Thoracic aorta (tissue), 2 donors: Measurements from ENCODE around the gene PRLH. TPM values are rescaled to one million over a fixed set of nuclear protein-coding genes. Genes with fewer than 3 reads are reported as not detected.

Experiments used
- ATAC-seq: fragments of 150-250 bp; one replicate; pipeline ENCODE4 v1.8.0; 2017; ENCODE audit warnings: low read depth; ENCODE audit not compliant: insufficient number of reproducible peaks, low FRiP score
- DNase-seq: peaks from one replicate; pipeline ENCODE4 v3.0.0-alpha.2; 2020; ENCODE audit warnings: low spot score
- H3K27ac ChIP-seq, 2 donors: fragments of 200-600 bp; sonication (generic); 1 replicate in 1 of 2; 2 replicates in 1 of 2; pipeline ENCODE4 v1.5.1; 2016; ENCODE audit warnings: mild to moderate bottlenecking in 2 of 2, moderate library complexity in 2 of 2
- H3K27me3 ChIP-seq: fragments of 200-600 bp; sonication (generic); replicated peaks from 2 replicates; pipeline ENCODE4 v1.6.0; 2016; ENCODE audit warnings: mild to moderate bottlenecking; ENCODE audit not compliant: insufficient read depth
- H3K36me3 ChIP-seq: fragments of 200-600 bp; sonication (generic); one replicate; pipeline ENCODE4 v1.5.1; 2016
- H3K4me1 ChIP-seq, 2 donors: fragments of 200-600 bp; sonication (generic); 1 replicate in 1 of 2; 2 replicates in 1 of 2; pipeline versions ENCODE4 v1.5.1 to v1.6.0; 2016; ENCODE audit warnings: low read depth in 2 of 2, mild to moderate bottlenecking in 1 of 2; ENCODE audit not compliant: control insufficient read depth in 1 of 2
- H3K4me3 ChIP-seq: fragments of 200-600 bp; sonication (generic); 2 replicates; pipeline ENCODE4 v1.5.1; 2016; ENCODE audit warnings: mild to moderate bottlenecking
- H3K9me3 ChIP-seq: fragments of 200-600 bp; sonication (generic); 2 replicates; pipeline ENCODE4 v1.5.1; 2016
- total RNA-seq, 2 donors: library from RNA; depleted of rRNA; stranded (reverse); fragments of >200 nt; gene quantifications; one replicate each; pipeline versions ENCODE4 v1.1.0 to v1.2.3, GENCODE V29; 2016
- TF ChIP-seq, protein P1 (sequence below): fragments of 200-600 bp; sonication (generic); IDR thresholded peaks from one replicate; pipeline ENCODE4 v1.5.1; 2019; ENCODE audit warnings: antibody characterized with exemption

PRLH gene
- total RNA-seq, 2 donors from 2014 or later = not detected

DNA sequence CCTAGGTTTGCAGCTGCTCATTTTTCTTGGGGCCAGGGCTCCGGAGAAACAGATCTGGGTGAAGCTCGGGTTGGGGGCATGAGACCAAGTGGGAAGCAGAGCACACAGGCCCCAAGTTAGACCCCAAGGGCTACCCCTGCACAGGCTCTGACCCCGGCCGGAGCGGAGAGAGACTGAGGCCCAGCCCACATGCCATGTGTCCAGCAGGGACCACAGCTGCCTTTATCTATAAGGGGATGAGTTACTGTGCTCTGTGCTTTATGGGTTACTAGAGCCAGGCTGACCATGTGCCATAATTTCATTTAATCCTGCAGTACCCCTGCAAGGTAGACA is 30.3 kb upstream of the PRLH start:
- Histone ChIP-seq H3K27ac (no peak overlapping the region), H3K27me3 (no peaks in the 10 kb centered on the region), H3K9me3 (no peaks in the 10 kb centered on the region), H3K4me1 (no peaks in the 10 kb centered on the region), H3K4me3 (no peak overlapping the region), H3K36me3 (no peaks in the 10 kb centered on the region)
- TF ChIP-seq, protein P1, sequence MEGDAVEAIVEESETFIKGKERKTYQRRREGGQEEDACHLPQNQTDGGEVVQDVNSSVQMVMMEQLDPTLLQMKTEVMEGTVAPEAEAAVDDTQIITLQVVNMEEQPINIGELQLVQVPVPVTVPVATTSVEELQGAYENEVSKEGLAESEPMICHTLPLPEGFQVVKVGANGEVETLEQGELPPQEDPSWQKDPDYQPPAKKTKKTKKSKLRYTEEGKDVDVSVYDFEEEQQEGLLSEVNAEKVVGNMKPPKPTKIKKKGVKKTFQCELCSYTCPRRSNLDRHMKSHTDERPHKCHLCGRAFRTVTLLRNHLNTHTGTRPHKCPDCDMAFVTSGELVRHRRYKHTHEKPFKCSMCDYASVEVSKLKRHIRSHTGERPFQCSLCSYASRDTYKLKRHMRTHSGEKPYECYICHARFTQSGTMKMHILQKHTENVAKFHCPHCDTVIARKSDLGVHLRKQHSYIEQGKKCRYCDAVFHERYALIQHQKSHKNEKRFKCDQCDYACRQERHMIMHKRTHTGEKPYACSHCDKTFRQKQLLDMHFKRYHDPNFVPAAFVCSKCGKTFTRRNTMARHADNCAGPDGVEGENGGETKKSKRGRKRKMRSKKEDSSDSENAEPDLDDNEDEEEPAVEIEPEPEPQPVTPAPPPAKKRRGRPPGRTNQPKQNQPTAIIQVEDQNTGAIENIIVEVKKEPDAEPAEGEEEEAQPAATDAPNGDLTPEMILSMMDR = no peak
- DNase-seq (no peak), ATAC-seq (no peak)

- DNase-seq (no peak), ATAC-seq (no peak)
- TF ChIP-seq, protein P1 = no peak
- Histone ChIP-seq H3K9me3 (no peaks in the 10 kb centered on the region), H3K27ac (no peak overlapping the region), H3K27me3 (no peaks in the 10 kb centered on the region), H3K4me1 (no peaks in the 10 kb centered on the region), H3K4me3 (no peak overlapping the region), H3K36me3 (no peaks in the 10 kb centered on the region)
These were observed 29.8 kb upstream of the PRLH start for GRCh38 chr2:237536617-237537016.

GRCh38 chr2:237538001-237538720 is 28.2 kb upstream of the PRLH start:
- Histone ChIP-seq H3K9me3 (no peaks in the 10 kb centered on the region), H3K36me3 (no peaks in the 10 kb centered on the region), H3K4me1 (no peaks in the 10 kb centered on the region), H3K27ac (no peak overlapping the region), H3K27me3 (no peaks in the 10 kb centered on the region), H3K4me3 (no peak overlapping the region)
- TF ChIP-seq, protein P1 = no peak
- DNase-seq = no peak
- ATAC-seq = no peak

- H3K4me3 ChIP-seq = no peak overlapping the region
- no peaks in the 10 kb centered on the region for H3K27me3 ChIP-seq
- DNase-seq (no peak), ATAC-seq (no peak)
- H3K36me3 ChIP-seq = no peaks in the 10 kb centered on the region
- no peaks in the 10 kb centered on the region for H3K9me3 ChIP-seq
- no peaks in the 10 kb centered on the region for H3K4me1 ChIP-seq
- no peak overlapping the region for H3K27ac ChIP-seq
- TF ChIP-seq, protein P1 = no peak
These were observed 27.5 kb upstream of the PRLH start for GRCh38 chr2:237538901-237539300.

DNA sequence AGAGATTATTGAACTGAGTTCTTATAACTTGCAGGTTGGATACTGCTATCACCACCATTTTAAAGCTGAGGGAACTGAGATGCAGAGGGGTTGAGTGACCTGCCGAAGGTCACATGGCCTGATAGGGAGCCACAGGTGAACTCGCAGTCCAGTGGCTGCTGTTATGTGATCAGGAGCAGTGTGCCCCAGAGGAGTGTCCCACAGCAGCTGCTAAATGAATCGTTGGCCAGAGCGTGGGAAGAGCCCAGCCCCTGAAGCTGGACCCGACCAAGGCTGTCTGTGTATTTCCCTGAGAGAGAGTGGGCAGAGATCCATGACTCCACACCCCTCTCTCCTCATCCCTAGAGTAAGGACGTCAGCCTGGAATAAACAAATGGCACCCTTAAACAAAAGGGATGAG is 26.7 kb upstream of the PRLH start:
- Histone ChIP-seq H3K36me3 (no peaks in the 10 kb centered on the region), H3K27ac (no peak overlapping the region), H3K4me3 (no peak overlapping the region), H3K27me3 (no peaks in the 10 kb centered on the region), H3K4me1 (no peaks in the 10 kb centered on the region), H3K9me3 (no peaks in the 10 kb centered on the region)
- TF ChIP-seq, protein P1 = no peak
- no peak for ATAC-seq
- no peak for DNase-seq
